T-helper 1 cell treated with Interleukin-12 subunit alpha and Interleukin-12 subunit beta and Interleukin-4 antibody, amounts not matched to agents 30 μg/mL and 1 μg/mL, for 36 hours (primary cell): ENCODE measurements around the gene OR4F15.
"Not testable (repeated sequence)": the region's sequence is repeated elsewhere in the genome, so short reads cannot be mapped to it uniquely, and the experiment has no call there.

ENCODE experiments used
- H3K27ac Mint-ChIP-seq: one replicate; pipeline ENCODE4 v1.8.0; 2021; ENCODE audit warnings: mild to moderate bottlenecking, mixed read lengths
- H3K27me3 Mint-ChIP-seq: one replicate; pipeline ENCODE4 v1.8.0; 2021; ENCODE audit warnings: low read depth, mixed read lengths
- H3K36me3 Mint-ChIP-seq: one replicate; pipeline ENCODE4 v1.8.0; 2021; ENCODE audit warnings: low read depth, mixed read lengths
- H3K4me1 Mint-ChIP-seq: one replicate; pipeline ENCODE4 v1.8.0; 2021; ENCODE audit warnings: low read depth, mixed read lengths
- H3K4me3 Mint-ChIP-seq: one replicate; pipeline ENCODE4 v1.8.0; 2021; ENCODE audit warnings: mild to moderate bottlenecking, moderate library complexity, mixed read lengths
- H3K9me3 Mint-ChIP-seq: one replicate; pipeline ENCODE4 v1.8.0; 2021; ENCODE audit warnings: mixed read lengths

The OR4F15 gene

GRCh38 chr15:101811902-101812301 is at the start of gene OR4F15:
TSS of gene OR4F15 (plus strand) at chr15:101812202. CDS start at chr15:101818187, 5,985 bp downstream.
- Mint-ChIP-seq H3K27me3 (peaks cover 19% of the 10 kb centered on the region), H3K27ac (no peak within 1 kb of the TSS)

GRCh38 chr15:101764669-101765339 is 47.2 kb upstream of the OR4F15 start:
- H3K36me3 Mint-ChIP-seq, H3K27ac Mint-ChIP-seq, H3K9me3 Mint-ChIP-seq, H3K27me3 Mint-ChIP-seq, H3K4me3 Mint-ChIP-seq, H3K4me1 Mint-ChIP-seq: not testable (repeated sequence)

More at GRCh38 chr15:101811902-101812301, at the start of gene OR4F15:
- no peaks in the 10 kb centered on the region for H3K9me3 Mint-ChIP-seq
- H3K4me1 Mint-ChIP-seq: no peaks in the 10 kb centered on the region
- no peak within 1 kb of the TSS for H3K4me3 Mint-ChIP-seq
- no peaks in the 10 kb centered on the region for H3K36me3 Mint-ChIP-seq

- not testable (repeated sequence) for H3K4me3 Mint-ChIP-seq, H3K36me3 Mint-ChIP-seq, H3K4me1 Mint-ChIP-seq, H3K9me3 Mint-ChIP-seq, H3K27me3 Mint-ChIP-seq, H3K27ac Mint-ChIP-seq
These were observed 46.7 kb upstream of the OR4F15 start for GRCh38 chr15:101765340-101765671.

- H3K9me3 Mint-ChIP-seq: no peaks in the 10 kb centered on the region
- H3K4me3 Mint-ChIP-seq: no peak overlapping the region
- H3K4me1 Mint-ChIP-seq: no peaks in the 10 kb centered on the region
- H3K27ac Mint-ChIP-seq: no peak overlapping the region
- H3K27me3 Mint-ChIP-seq: no peaks in the 10 kb centered on the region
- H3K36me3 Mint-ChIP-seq: peaks cover 2% of the 10 kb centered on the region
These were observed 46.1 kb upstream of the OR4F15 start for GRCh38 chr15:101765772-101766456.

GRCh38 chr15:101767083-101767640 is 44.8 kb upstream of the OR4F15 start:
- H3K4me1 Mint-ChIP-seq, H3K27me3 Mint-ChIP-seq, H3K4me3 Mint-ChIP-seq, H3K9me3 Mint-ChIP-seq, H3K27ac Mint-ChIP-seq, H3K36me3 Mint-ChIP-seq: not testable (repeated sequence)

GRCh38 chr15:101772921-101773320 is 39.1 kb upstream of the OR4F15 start:
- Mint-ChIP-seq H3K27me3 (no peaks in the 10 kb centered on the region), H3K9me3 (no peaks in the 10 kb centered on the region), H3K27ac (no peak overlapping the region), H3K4me3 (no peak overlapping the region), H3K4me1 (no peaks in the 10 kb centered on the region), H3K36me3 (no peaks in the 10 kb centered on the region)

- no peak overlapping the region for H3K4me3 Mint-ChIP-seq
- H3K27ac Mint-ChIP-seq: no peak overlapping the region
- H3K9me3 Mint-ChIP-seq: no peaks in the 10 kb centered on the region
- H3K4me1 Mint-ChIP-seq: no peaks in the 10 kb centered on the region
- H3K36me3 Mint-ChIP-seq: no peaks in the 10 kb centered on the region
- H3K27me3 Mint-ChIP-seq: no peaks in the 10 kb centered on the region
These were observed 38.4 kb upstream of the OR4F15 start for GRCh38 chr15:101773496-101774100.

GRCh38 chr15:101775136-101775535 is 36.9 kb upstream of the OR4F15 start:
- no peaks in the 10 kb centered on the region for H3K9me3 Mint-ChIP-seq
- H3K4me1 Mint-ChIP-seq: peaks cover 1% of the 10 kb centered on the region
- no peaks in the 10 kb centered on the region for H3K27me3 Mint-ChIP-seq
- H3K27ac Mint-ChIP-seq: no peak overlapping the region
- H3K36me3 Mint-ChIP-seq: no peaks in the 10 kb centered on the region
- no peak overlapping the region for H3K4me3 Mint-ChIP-seq

GRCh38 chr15:101778576-101778975 is 33.4 kb upstream of the OR4F15 start:
- H3K27ac Mint-ChIP-seq, H3K4me3 Mint-ChIP-seq, H3K9me3 Mint-ChIP-seq, H3K4me1 Mint-ChIP-seq, H3K36me3 Mint-ChIP-seq, H3K27me3 Mint-ChIP-seq: not testable (repeated sequence)

- not testable (repeated sequence) for H3K36me3 Mint-ChIP-seq, H3K9me3 Mint-ChIP-seq, H3K27me3 Mint-ChIP-seq, H3K4me3 Mint-ChIP-seq, H3K27ac Mint-ChIP-seq, H3K4me1 Mint-ChIP-seq
These were observed 31.8 kb upstream of the OR4F15 start for GRCh38 chr15:101780225-101780624.

- H3K36me3 Mint-ChIP-seq: no peaks in the 10 kb centered on the region
- no peak overlapping the region for H3K4me3 Mint-ChIP-seq
- no peak overlapping the region for H3K27ac Mint-ChIP-seq
- H3K4me1 Mint-ChIP-seq: peaks cover 3% of the 10 kb centered on the region
- H3K9me3 Mint-ChIP-seq: no peaks in the 10 kb centered on the region
- H3K27me3 Mint-ChIP-seq: peaks cover 9% of the 10 kb centered on the region
These were observed 30.1 kb upstream of the OR4F15 start for GRCh38 chr15:101781928-101782327.

GRCh38 chr15:101784644-101785043 is 27.4 kb upstream of the OR4F15 start:
- Mint-ChIP-seq H3K36me3 (no peaks in the 10 kb centered on the region), H3K4me1 (peaks cover 3% of the 10 kb centered on the region), H3K27me3 (peaks cover 11% of the 10 kb centered on the region), H3K27ac (no peak overlapping the region), H3K9me3 (no peaks in the 10 kb centered on the region), H3K4me3 (no peak overlapping the region)

GRCh38 chr15:101786422-101786821 is 25.6 kb upstream of the OR4F15 start:
- H3K27me3 Mint-ChIP-seq, H3K27ac Mint-ChIP-seq, H3K36me3 Mint-ChIP-seq, H3K9me3 Mint-ChIP-seq, H3K4me3 Mint-ChIP-seq, H3K4me1 Mint-ChIP-seq: not testable (repeated sequence)

GRCh38 chr15:101788001-101788400 is 24.0 kb upstream of the OR4F15 start:
- H3K4me3 Mint-ChIP-seq, H3K27me3 Mint-ChIP-seq, H3K9me3 Mint-ChIP-seq, H3K27ac Mint-ChIP-seq, H3K36me3 Mint-ChIP-seq, H3K4me1 Mint-ChIP-seq: not testable (repeated sequence)
